ENCODE measurements around the gene MFSD12.

Gene MFSD12

GRCh38 chr19:3506384-3507340 lies 50.7 kb downstream of the MFSD12 start:
- DNase-seq (ENCODE audit: low read depth), result no peak

- peak; percentile 95 for DNase-seq (ENCODE audit: low read depth)
Observed at GRCh38 chr19:3505598-3506383, 51.6 kb downstream of the MFSD12 start, which contains the start of gene FZR1. FZR1 (plus strand) TSS chr19:3506311; CDS start chr19:3522990, 16,679 bp downstream.

GRCh38 chr19:3504735-3505134 lies 52.7 kb downstream of the MFSD12 start:
- DNase-seq (ENCODE audit: low read depth), result no peak

GRCh38 chr19:3503036-3503572 lies 54.3 kb downstream of the MFSD12 start:
- no peak for DNase-seq (ENCODE audit: low read depth)

- DNase-seq (ENCODE audit: low read depth), result no peak
Observed at GRCh38 chr19:3501780-3502179, 55.6 kb downstream of the MFSD12 start.

GRCh38 chr19:3500429-3501101 lies 56.8 kb downstream of the MFSD12 start, which contains the start of gene DOHH:
DOHH (minus strand) TSS chr19:3500674; CDS start chr19:3496814, 3,860 bp downstream.
- DNase-seq (ENCODE audit: low read depth), result peak; percentile 98

GRCh38 chr19:3499738-3500428 lies 57.5 kb downstream of the MFSD12 start:
- no peak for DNase-seq (ENCODE audit: low read depth)

GRCh38 chr19:3497757-3498520 lies 59.4 kb downstream of the MFSD12 start:
- DNase-seq (ENCODE audit: low read depth), result no peak

- DNase-seq (ENCODE audit: low read depth), result no peak
Observed at GRCh38 chr19:3496392-3497273, 60.8 kb downstream of the MFSD12 start.

GRCh38 chr19:3494559-3494958 lies 62.8 kb downstream of the MFSD12 start:
- no peak for DNase-seq (ENCODE audit: low read depth)

All from HS-5 (cell line).